ENCODE measurements around the gene MED16. TPM values are rescaled to one million over a fixed set of nuclear protein-coding genes. Genes with fewer than 3 reads are reported as not detected.
"Not testable (repeated sequence)": the region's sequence is repeated elsewhere in the genome, so short reads cannot be mapped to it uniquely, and the experiment has no call there.

MED16 gene
- total and polyA plus RNA-seq, 7 donors: 30.7 to 66.5 (median 51.3) TPM

GRCh38 chr19:850979-851335 is 42.0 kb downstream of the MED16 start:
- H3K36me3 ChIP-seq (ENCODE audit: insufficient read depth in 1 of 2, low read depth in 1 of 2): no peaks in the 10 kb centered on the region
- H3K4me3 ChIP-seq: peak overlapping the region; percentile 2
- peak overlapping the region; percentile 14 for H3K27ac ChIP-seq
- DNase-seq (no peak), ATAC-seq (no peak)
- H3K9me3 ChIP-seq: no peaks in the 10 kb centered on the region
- H3K27me3 ChIP-seq (ENCODE audit: insufficient read depth in 3 of 3, low read length in 2 of 3): peaks cover 0 to 78% (median 16%) of the 10 kb centered on the region in 3 donors
- intact Hi-C loops (cut with DNase I): loop anchor here in 1 of 2 donors (10.0 kb wide), 1 partner anchor 134 kb away; the partner anchor contains the start of gene WDR18
- no peak for TF ChIP-seq CTCF (IDR thresholded peaks at IDR 0.05)
- 17 to 28% (median 18%) methylated on average over 13 of the region's 13 CpGs for WGBS, 3 donors
- peaks cover 7% of the 10 kb centered on the region for H3K4me1 ChIP-seq

- WGBS, 3 donors: 13 to 14% (median 13%) methylated on average over 26 to 28 of the region's 28 CpGs
- no peak for TF ChIP-seq CTCF (IDR thresholded peaks at IDR 0.05)
- Histone ChIP-seq H3K4me3 (peak overlapping the region; percentile 2), H3K9me3 (no peaks in the 10 kb centered on the region), H3K36me3 (ENCODE audit: insufficient read depth in 1 of 2, low read depth in 1 of 2) (no peaks in the 10 kb centered on the region), H3K27me3 (ENCODE audit: insufficient read depth in 3 of 3, low read length in 2 of 3) (peaks cover 0 to 78% (median 16%) of the 10 kb centered on the region in 3 donors), H3K27ac (peak overlapping the region; percentile 14), H3K4me1 (peaks cover 7% of the 10 kb centered on the region)
- ATAC-seq (peak; percentile 76 to 90 (median 86)), DNase-seq (peak; percentile 92 to 96)
- intact Hi-C loops (cut with DNase I): loop anchor here in 1 of 2 donors (10.0 kb wide), 1 partner anchor 134 kb away; the partner anchor contains the start of gene WDR18
Observed at GRCh38 chr19:850221-850978, 42.6 kb downstream of the MED16 start.

- H3K27me3 ChIP-seq (ENCODE audit: insufficient read depth in 3 of 3, low read length in 2 of 3): peaks cover 0 to 79% (median 13%) of the 10 kb centered on the region in 3 donors
- 74 to 82% (median 78%) methylated on average over 8 of the region's 8 CpGs for WGBS, 3 donors
- DNase-seq; H3K4me1 ChIP-seq; H3K27ac ChIP-seq; H3K4me3 ChIP-seq; intact Hi-C loops (cut with DNase I); ATAC-seq; H3K36me3 ChIP-seq (ENCODE audit: insufficient read depth in 1 of 2, low read depth in 1 of 2); H3K9me3 ChIP-seq: not testable (repeated sequence)
Observed at GRCh38 chr19:849195-849594, 43.8 kb downstream of the MED16 start.

GRCh38 chr19:848386-848921 is 44.5 kb downstream of the MED16 start:
- no peaks in the 10 kb centered on the region for H3K36me3 ChIP-seq (ENCODE audit: insufficient read depth in 1 of 2, low read depth in 1 of 2)
- no peaks in the 10 kb centered on the region for H3K9me3 ChIP-seq
- H3K4me1 ChIP-seq: peaks cover 11% of the 10 kb centered on the region
- no peak for ATAC-seq
- H3K4me3 ChIP-seq: no peak overlapping the region
- intact Hi-C loops (cut with DNase I): no loop called here
- TF ChIP-seq CTCF (IDR thresholded peaks at IDR 0.05): no peak
- peaks cover 0 to 80% (median 17%) of the 10 kb centered on the region in 3 donors for H3K27me3 ChIP-seq (ENCODE audit: insufficient read depth in 3 of 3, low read length in 2 of 3)
- H3K27ac ChIP-seq: no peak overlapping the region
- WGBS, 3 donors: 34 to 45% (median 35%) methylated on average over 12 of the region's 12 CpGs
- DNase-seq: peak; percentile 52 to 69

- H3K27me3 ChIP-seq (ENCODE audit: insufficient read depth in 3 of 3, low read length in 2 of 3): peaks cover 0 to 79% (median 15%) of the 10 kb centered on the region in 3 donors
Observed at GRCh38 chr19:845707-846521, 47.1 kb downstream of the MED16 start.

More at GRCh38 chr19:845707-846521, 47.1 kb downstream of the MED16 start:
- Histone ChIP-seq H3K27ac (no peak overlapping the region), H3K4me3 (no peak overlapping the region), H3K36me3 (ENCODE audit: insufficient read depth in 1 of 2, low read depth in 1 of 2) (no peaks in the 10 kb centered on the region), H3K9me3 (no peaks in the 10 kb centered on the region), H3K4me1 (peaks cover 14% of the 10 kb centered on the region)
- 48 to 60% (median 53%) methylated on average over 28 to 37 of the region's 37 CpGs for WGBS, 3 donors
- ATAC-seq (no peak), DNase-seq (peak in 1 of 2 donors; percentile 49)
- no peak for TF ChIP-seq CTCF (IDR thresholded peaks at IDR 0.05)
- intact Hi-C loops (cut with DNase I): no loop called here
